GM06990 (cell line): ENCODE data around the gene AKR1C4.
"Not testable (repeated sequence)": the region's sequence is repeated elsewhere in the genome, so short reads cannot be mapped to it uniquely, and the experiment has no call there.

ENCODE experiments used
- DNase-seq: peaks from one replicate; pipeline ENCODE4 v3.0.0-alpha.2; 2011; ENCODE audit not compliant: insufficient read length; ENCODE audit errors: extremely low read depth
- H3K27me3 ChIP-seq: replicated peaks from 2 replicates; pipeline ENCODE4 v1.6.0; 2011; ENCODE audit warnings: low read length; ENCODE audit not compliant: control insufficient read depth, insufficient read depth
- H3K36me3 ChIP-seq: 2 replicates; pipeline ENCODE4 v1.5.1; 2011; ENCODE audit warnings: low read length; ENCODE audit not compliant: control insufficient read depth, insufficient read depth
- H3K4me3 ChIP-seq: replicated peaks from 2 replicates; pipeline ENCODE4 v1.5.1; 2011; ENCODE audit warnings: low read depth, mild to moderate bottlenecking, control low read depth, low read length
- CTCF ChIP-seq: IDR thresholded peaks from 2 replicates; pipeline ENCODE4 v1.5.1; 2011; ENCODE audit warnings: low read length, control low read depth, mild to moderate bottlenecking, inconsistent platforms; ENCODE audit not compliant: insufficient read depth, poor library complexity, severe bottlenecking

The AKR1C4 gene

GRCh38 chr10:5254488-5254887 is 57.9 kb downstream of the AKR1C4 start:
- no peak for DNase-seq
- TF ChIP-seq CTCF: no peak
- no peaks in the 10 kb centered on the region for H3K36me3 ChIP-seq
- H3K27me3 ChIP-seq: no peaks in the 10 kb centered on the region
- no peak overlapping the region for H3K4me3 ChIP-seq

GRCh38 chr10:5257768-5258167 is 61.1 kb downstream of the AKR1C4 start:
- H3K36me3 ChIP-seq, H3K27me3 ChIP-seq, DNase-seq, H3K4me3 ChIP-seq: not testable (repeated sequence)

- no peak for DNase-seq
- TF ChIP-seq CTCF: no peak
- Histone ChIP-seq H3K36me3 (no peaks in the 10 kb centered on the region), H3K27me3 (no peaks in the 10 kb centered on the region), H3K4me3 (no peak overlapping the region)
Measured at GRCh38 chr10:5259132-5259951, 62.7 kb downstream of the AKR1C4 start.

GRCh38 chr10:5259952-5260578 is 63.4 kb downstream of the AKR1C4 start:
- Histone ChIP-seq H3K4me3 (no peak overlapping the region), H3K36me3 (no peaks in the 10 kb centered on the region), H3K27me3 (no peaks in the 10 kb centered on the region)
- DNase-seq: no peak
- no peak for TF ChIP-seq CTCF

GRCh38 chr10:5260828-5261227 is 64.2 kb downstream of the AKR1C4 start:
- Histone ChIP-seq H3K36me3 (no peaks in the 10 kb centered on the region), H3K4me3 (no peak overlapping the region), H3K27me3 (no peaks in the 10 kb centered on the region)
- TF ChIP-seq CTCF: no peak
- DNase-seq: no peak

- no peak overlapping the region for H3K4me3 ChIP-seq
- H3K36me3 ChIP-seq: no peaks in the 10 kb centered on the region
- DNase-seq: no peak
- no peak for TF ChIP-seq CTCF
- no peaks in the 10 kb centered on the region for H3K27me3 ChIP-seq
Measured at GRCh38 chr10:5265139-5265538, 68.5 kb downstream of the AKR1C4 start.
